ENCODE data around the gene HOXA10.

- TF ChIP-seq CTCF (IDR thresholded peaks at IDR 0.05) (no peak), POLR2A (IDR thresholded peaks at IDR 0.05) (no peak)
These were observed 17.9 kb upstream of the HOXA10 start for GRCh38 chr7:27191833-27192545.

All from thyroid gland (tissue), 4 donors.